Esophagus squamous epithelium (tissue), 5 donors: ENCODE data around the gene INVS. TPM values are rescaled to one million over a fixed set of nuclear protein-coding genes. Genes with fewer than 3 reads are reported as not detected.
A peak's percentile ranks its signal among the peaks of the same experiment; 100 is the strongest.
"Not testable (repeated sequence)": the region's sequence is repeated elsewhere in the genome, so short reads cannot be mapped to it uniquely, and the experiment has no call there.

ENCODE experiments used
- DNase-seq: peaks from one replicate; lab custom pipeline; 2025; lab: John Stamatoyannopoulos, UW
- H3K27ac ChIP-seq, 4 donors: fragments of 200-600 bp; sonication (generic); one replicate each; pipeline ENCODE4 v1.5.1; 2016 to 2019; ENCODE audit warnings: mild to moderate bottlenecking in 1 of 4
- H3K27me3 ChIP-seq, 4 donors: fragments of 200-600 bp; sonication (generic); 1 replicate in 3 of 4; 2 replicates in 1 of 4; pipeline versions ENCODE4 v1.5.1 to v1.6.0; 2017 to 2021; ENCODE audit warnings: antibody characterized with exemption in 1 of 4
- H3K36me3 ChIP-seq, 3 donors: fragments of 200-600 bp; sonication (generic); one replicate each; pipeline ENCODE4 v1.5.1; 2016 to 2019
- H3K4me1 ChIP-seq, 3 donors: fragments of 200-600 bp; sonication (generic); one replicate each; pipeline ENCODE4 v1.5.1; 2017 to 2019
- H3K4me3 ChIP-seq, 4 donors: fragments of 200-600 bp; sonication (generic); 1 replicate in 3 of 4; 2 replicates in 1 of 4; pipeline ENCODE4 v1.5.1; 2016 to 2019; ENCODE audit warnings: mild to moderate bottlenecking in 2 of 4, moderate library complexity in 1 of 4
- H3K9me3 ChIP-seq, 3 donors: fragments of 200-600 bp; sonication (generic); one replicate each; pipeline ENCODE4 v1.5.1; 2016 to 2019
- POLR2A ChIP-seq, 4 donors: fragments of 450-650 bp; IDR thresholded peaks; one replicate each; pipeline ENCODE4 v1.6.1; 2017; ENCODE audit warnings: antibody characterized with exemption in 4 of 4, mild to moderate bottlenecking in 4 of 4, moderate library complexity in 3 of 4
- WGBS, 2 donors: methylation state at CpG; one replicate each; pipeline ENCODE4 v1.1.5; 2018; 5-methylcytosine and 5-hydroxymethylcytosine counted together
- intact Hi-C: fragments of 100-400 bp; cut with DNase I; formaldehyde crosslinking; loops from one replicate; pipeline ENCODE4 v1.15.0; 2022
- total RNA-seq, 4 donors: library from RNA; depleted of rRNA; stranded (reverse); fragments of >200 nt; gene quantifications; one replicate each; pipeline ENCODE4 v1.1.0, GENCODE V29; 2016
- TF ChIP-seq, protein P1 (sequence below), 6 experiments: fragments of 450-650 bp in 4 of 6; fragments of 200-600 bp in 2 of 6; sonication (generic) in 2 of 6; IDR thresholded peaks; one replicate each; pipeline ENCODE4 v1.5.1; 2016 to 2019; ENCODE audit warnings: antibody characterized with exemption in 6 of 6, mild to moderate bottlenecking in 4 of 6, moderate library complexity in 4 of 6
- donor health status: DM: yes; HTN: yes; CAD: no.

The INVS gene
- total RNA-seq, 4 donors from 2014 or later = 8.9 to 24.4 (median 13.3) TPM

GRCh38 chr9:100058699-100059579, 40.1 kb upstream of the INVS start:
- Histone ChIP-seq H3K27ac (no peak overlapping the region), H3K36me3 (peaks cover 0 to 57% (median 0%) of the 10 kb centered on the region in 3 donors), H3K27me3 (no peaks in the 10 kb centered on the region), H3K4me1 (peaks cover 0 to 9% (median 2%) of the 10 kb centered on the region in 3 donors), H3K9me3 (no peaks in the 10 kb centered on the region), H3K4me3 (no peak overlapping the region)
- DNase-seq = no peak
- TF ChIP-seq, protein P1, sequence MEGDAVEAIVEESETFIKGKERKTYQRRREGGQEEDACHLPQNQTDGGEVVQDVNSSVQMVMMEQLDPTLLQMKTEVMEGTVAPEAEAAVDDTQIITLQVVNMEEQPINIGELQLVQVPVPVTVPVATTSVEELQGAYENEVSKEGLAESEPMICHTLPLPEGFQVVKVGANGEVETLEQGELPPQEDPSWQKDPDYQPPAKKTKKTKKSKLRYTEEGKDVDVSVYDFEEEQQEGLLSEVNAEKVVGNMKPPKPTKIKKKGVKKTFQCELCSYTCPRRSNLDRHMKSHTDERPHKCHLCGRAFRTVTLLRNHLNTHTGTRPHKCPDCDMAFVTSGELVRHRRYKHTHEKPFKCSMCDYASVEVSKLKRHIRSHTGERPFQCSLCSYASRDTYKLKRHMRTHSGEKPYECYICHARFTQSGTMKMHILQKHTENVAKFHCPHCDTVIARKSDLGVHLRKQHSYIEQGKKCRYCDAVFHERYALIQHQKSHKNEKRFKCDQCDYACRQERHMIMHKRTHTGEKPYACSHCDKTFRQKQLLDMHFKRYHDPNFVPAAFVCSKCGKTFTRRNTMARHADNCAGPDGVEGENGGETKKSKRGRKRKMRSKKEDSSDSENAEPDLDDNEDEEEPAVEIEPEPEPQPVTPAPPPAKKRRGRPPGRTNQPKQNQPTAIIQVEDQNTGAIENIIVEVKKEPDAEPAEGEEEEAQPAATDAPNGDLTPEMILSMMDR (IDR thresholded peaks at IDR 0.05) = no peak
- TF ChIP-seq POLR2A (IDR thresholded peaks at IDR 0.05) = no peak
- intact Hi-C loops = no loop called here
- WGBS, 2 donors = 80 to 93% methylated on average over 4 of the region's 4 CpGs

GRCh38 chr9:100062683-100063082, 36.4 kb upstream of the INVS start:
- peaks cover 0 to 34% (median 2%) of the 10 kb centered on the region in 3 donors for H3K4me1 ChIP-seq
- intact Hi-C loops, H3K27me3 ChIP-seq: not testable (repeated sequence)

GRCh38 chr9:100063185-100063584, 35.9 kb upstream of the INVS start:
- Histone ChIP-seq H3K27me3 (no peaks in the 10 kb centered on the region), H3K36me3 (peaks cover 0 to 17% (median 0%) of the 10 kb centered on the region in 3 donors), H3K27ac (no peak overlapping the region), H3K4me1 (peaks cover 0 to 34% (median 2%) of the 10 kb centered on the region in 3 donors), H3K9me3 (no peaks in the 10 kb centered on the region), H3K4me3 (no peak overlapping the region)
- no peak for DNase-seq
- 64 to 80% methylated on average over 3 of the region's 3 CpGs for WGBS, 2 donors
- TF ChIP-seq, protein P1 (IDR thresholded peaks at IDR 0.05) = no peak
- no peak for TF ChIP-seq POLR2A (IDR thresholded peaks at IDR 0.05)
- intact Hi-C loops = no loop called here

More at GRCh38 chr9:100062683-100063082, 36.4 kb upstream of the INVS start:
- not testable (repeated sequence) for DNase-seq, H3K4me3 ChIP-seq, H3K27ac ChIP-seq, H3K9me3 ChIP-seq
- WGBS, 2 donors = 100% methylated on average over 1 of the region's 1 CpG; no CpG with 5 or more reads in 1 of the 2 donors
- peaks cover 0 to 22% (median 0%) of the 10 kb centered on the region in 3 donors for H3K36me3 ChIP-seq

- Histone ChIP-seq H3K4me3 (no peak overlapping the region), H3K27ac (no peak overlapping the region), H3K36me3 (no peaks in the 10 kb centered on the region), H3K27me3 (no peaks in the 10 kb centered on the region), H3K9me3 (no peaks in the 10 kb centered on the region), H3K4me1 (peaks cover 0 to 36% (median 2%) of the 10 kb centered on the region in 3 donors)
- 41 to 62% methylated on average over 8 of the region's 8 CpGs for WGBS, 2 donors
- intact Hi-C loops = no loop called here
- TF ChIP-seq POLR2A (IDR thresholded peaks at IDR 0.05) = no peak
- TF ChIP-seq, protein P1 (IDR thresholded peaks at IDR 0.05) = no peak
- no peak for DNase-seq
Measured at GRCh38 chr9:100064872-100065581, 34.0 kb upstream of the INVS start.

GRCh38 chr9:100066539-100066938, 32.5 kb upstream of the INVS start:
- Histone ChIP-seq H3K27me3 (no peaks in the 10 kb centered on the region), H3K4me1 (peaks cover 0 to 39% (median 2%) of the 10 kb centered on the region in 3 donors), H3K36me3 (no peaks in the 10 kb centered on the region), H3K4me3 (no peak overlapping the region), H3K9me3 (no peaks in the 10 kb centered on the region), H3K27ac (peak overlapping the region in 2 of 4 donors; percentile 2 to 4)
- intact Hi-C loops = no loop called here
- TF ChIP-seq, protein P1 (IDR thresholded peaks at IDR 0.05) = no peak
- no peak for TF ChIP-seq POLR2A (IDR thresholded peaks at IDR 0.05)
- WGBS, 2 donors = 44 to 80% methylated on average over 1 to 2 of the region's 2 CpGs
- DNase-seq = no peak

GRCh38 chr9:100067990-100068389, 31.1 kb upstream of the INVS start:
- H3K36me3 ChIP-seq, H3K27ac ChIP-seq, intact Hi-C loops, H3K4me3 ChIP-seq, DNase-seq, H3K27me3 ChIP-seq, H3K9me3 ChIP-seq: not testable (repeated sequence)
- WGBS, 2 donors = no CpG with 5 or more reads among the region's 30 CpGs
- peaks cover 0 to 42% (median 2%) of the 10 kb centered on the region in 3 donors for H3K4me1 ChIP-seq

GRCh38 chr9:100069068-100069467, 30.0 kb upstream of the INVS start:
- H3K36me3 ChIP-seq, intact Hi-C loops, DNase-seq, H3K27me3 ChIP-seq, H3K9me3 ChIP-seq, H3K27ac ChIP-seq, H3K4me3 ChIP-seq: not testable (repeated sequence)
- WGBS, 2 donors = no CpG with 5 or more reads among the region's 3 CpGs
- H3K4me1 ChIP-seq = peaks cover 0 to 34% (median 0%) of the 10 kb centered on the region in 3 donors
